GM21381 (cell line): ENCODE data around the gene KDM6A.
"Not testable (repeated sequence)": the region's sequence is repeated elsewhere in the genome, so short reads cannot be mapped to it uniquely, and the experiment has no call there.

ENCODE experiments used
- ATAC-seq: cut with Tn5 transposase; IDR thresholded peaks from one replicate; pipeline ENCODE4 v1.9.1; 2021; ENCODE audit warnings: mild to moderate bottlenecking, moderate library complexity; ENCODE audit not compliant: unreplicated experiment

Gene KDM6A

GRCh38 chrX:44954562-44954961 is 81.6 kb downstream of the KDM6A start:
- ATAC-seq = no peak

- no peak for ATAC-seq
These were observed 84.9 kb downstream of the KDM6A start for GRCh38 chrX:44957848-44958247.

- ATAC-seq = no peak
These were observed 85.5 kb downstream of the KDM6A start for GRCh38 chrX:44958480-44958879.

GRCh38 chrX:44961817-44962607 is 89.0 kb downstream of the KDM6A start:
- ATAC-seq = no peak

GRCh38 chrX:44962944-44963343 is 90.0 kb downstream of the KDM6A start:
- no peak for ATAC-seq

- no peak for ATAC-seq
These were observed 94.2 kb downstream of the KDM6A start for GRCh38 chrX:44967221-44967620.

- ATAC-seq = no peak
These were observed 97.7 kb downstream of the KDM6A start for GRCh38 chrX:44970709-44971108.

GRCh38 chrX:44971674-44972073 is 98.7 kb downstream of the KDM6A start:
- ATAC-seq = no peak

GRCh38 chrX:44972132-44972531 is 99.1 kb downstream of the KDM6A start:
- ATAC-seq = no peak

GRCh38 chrX:44973420-44973932 is 100.5 kb downstream of the KDM6A start:
- ATAC-seq = no peak

GRCh38 chrX:44974451-44974850 is 101.5 kb downstream of the KDM6A start:
- ATAC-seq = no peak

GRCh38 chrX:44975666-44976263 is 102.8 kb downstream of the KDM6A start:
- ATAC-seq = no peak

GRCh38 chrX:44978976-44979375 is 106.0 kb downstream of the KDM6A start:
- ATAC-seq = no peak

- ATAC-seq = no peak
These were observed 107.4 kb downstream of the KDM6A start for GRCh38 chrX:44980403-44980802.

GRCh38 chrX:44980883-44981282 is 107.9 kb downstream of the KDM6A start:
- ATAC-seq = no peak

- no peak for ATAC-seq
These were observed 117.2 kb downstream of the KDM6A start for GRCh38 chrX:44989995-44990770.

GRCh38 chrX:44992775-44993174 is 119.8 kb downstream of the KDM6A start:
- no peak for ATAC-seq

GRCh38 chrX:44996277-44996676 is 123.3 kb downstream of the KDM6A start:
- no peak for ATAC-seq

GRCh38 chrX:44997282-44997812 is 124.4 kb downstream of the KDM6A start:
- no peak for ATAC-seq

- no peak for ATAC-seq
These were observed 124.9 kb downstream of the KDM6A start for GRCh38 chrX:44997888-44998287.

- not testable (repeated sequence) for ATAC-seq
These were observed 126.2 kb downstream of the KDM6A start for GRCh38 chrX:44999237-44999636.
